ENCODE data around the gene EXOC4.

DNA sequence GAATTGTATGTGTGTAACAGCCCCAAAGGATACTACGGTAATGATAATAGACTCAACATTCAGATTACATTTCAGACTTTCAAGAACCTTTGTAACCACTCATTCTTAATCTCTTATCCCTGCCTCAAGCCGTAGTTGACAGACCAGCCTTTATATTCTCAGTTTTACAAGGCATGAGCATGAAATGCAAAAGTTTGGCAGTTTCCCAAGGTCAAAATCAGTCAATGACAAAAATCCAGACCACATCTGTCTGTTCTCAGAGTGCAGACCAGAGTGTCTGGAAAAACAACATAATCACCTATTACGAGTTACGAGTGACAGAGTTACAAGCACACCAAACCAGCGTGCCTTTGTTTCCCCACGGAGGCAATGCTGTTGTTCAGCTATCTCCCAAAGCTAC is 695.7 kb downstream of the EXOC4 start:
- TF ChIP-seq, protein P1, sequence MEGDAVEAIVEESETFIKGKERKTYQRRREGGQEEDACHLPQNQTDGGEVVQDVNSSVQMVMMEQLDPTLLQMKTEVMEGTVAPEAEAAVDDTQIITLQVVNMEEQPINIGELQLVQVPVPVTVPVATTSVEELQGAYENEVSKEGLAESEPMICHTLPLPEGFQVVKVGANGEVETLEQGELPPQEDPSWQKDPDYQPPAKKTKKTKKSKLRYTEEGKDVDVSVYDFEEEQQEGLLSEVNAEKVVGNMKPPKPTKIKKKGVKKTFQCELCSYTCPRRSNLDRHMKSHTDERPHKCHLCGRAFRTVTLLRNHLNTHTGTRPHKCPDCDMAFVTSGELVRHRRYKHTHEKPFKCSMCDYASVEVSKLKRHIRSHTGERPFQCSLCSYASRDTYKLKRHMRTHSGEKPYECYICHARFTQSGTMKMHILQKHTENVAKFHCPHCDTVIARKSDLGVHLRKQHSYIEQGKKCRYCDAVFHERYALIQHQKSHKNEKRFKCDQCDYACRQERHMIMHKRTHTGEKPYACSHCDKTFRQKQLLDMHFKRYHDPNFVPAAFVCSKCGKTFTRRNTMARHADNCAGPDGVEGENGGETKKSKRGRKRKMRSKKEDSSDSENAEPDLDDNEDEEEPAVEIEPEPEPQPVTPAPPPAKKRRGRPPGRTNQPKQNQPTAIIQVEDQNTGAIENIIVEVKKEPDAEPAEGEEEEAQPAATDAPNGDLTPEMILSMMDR (IDR thresholded peaks at IDR 0.05), result no peak
- no peak for TF ChIP-seq POLR2A (IDR thresholded peaks at IDR 0.05)

Measured in sigmoid colon (tissue), 3 donors.